ENCODE measurements around the gene GRB10. TPM values are rescaled to one million over a fixed set of nuclear protein-coding genes. Genes with fewer than 3 reads are reported as not detected.

GRB10 gene
- total and polyA plus RNA-seq, 2 donors (not counting 3 experiments of a cell fraction or from before 2014, with no cell fraction given), result 43.7 to 240 TPM

- peak overlapping the region; percentile 7 for H3K27ac ChIP-seq (ENCODE audit: insufficient read depth, low read depth, low read length)
- TF ChIP-seq MAX (IDR thresholded peaks at IDR 0.05; ENCODE audit: insufficient read depth, insufficient read length) (no peak), GATA2 (IDR thresholded peaks at IDR 0.05; ENCODE audit: insufficient read depth, insufficient read length, low read depth, low read length) (no peak), POLR2A (IDR thresholded peaks at IDR 0.05; ENCODE audit: low read depth, low read length) (no peak), JUN (IDR thresholded peaks at IDR 0.05; ENCODE audit: borderline replicate concordance, insufficient read depth, insufficient read length, low read depth) (no peak), POLR2AphosphoS5 (IDR thresholded peaks at IDR 0.05; ENCODE audit: insufficient read depth, low read depth, low read length) (no peak), MYC (IDR thresholded peaks at IDR 0.05; ENCODE audit: low read depth, low read length) (no peak), CTCF (IDR thresholded peaks at IDR 0.05; ENCODE audit: extremely low read depth in 1 of 2, insufficient read depth in 1 of 2, low read depth in 1 of 2, low read length in 2 of 2) (no peak), EZH2 (IDR thresholded peaks at IDR 0.05; ENCODE audit: borderline replicate concordance, low read depth, low read length, severe bottlenecking) (no peak), FOS (IDR thresholded peaks at IDR 0.05; ENCODE audit: borderline replicate concordance, insufficient read depth, low read length) (no peak)
- H3K4me2 ChIP-seq (ENCODE audit: insufficient read depth, low read length), result no peak overlapping the region
- peaks cover 0 to 8% of the 10 kb centered on the region in 2 experiments for H3K36me3 ChIP-seq (ENCODE audit: control insufficient read depth in 2 of 2, extremely low read depth in 1 of 2, insufficient read depth in 2 of 2, low read length in 2 of 2)
- H3K9ac ChIP-seq (replicated peaks; ENCODE audit: extremely low read depth, insufficient read depth, low read length), result no peak overlapping the region
- FAIRE-seq (no peak), DNase-seq (ENCODE audit: low read depth, low spot score) (no peak)
- dilution Hi-C loops (cut with MboI; ENCODE audit: extremely low pct_ligation_motif_present, low sequenced_read_pairs) (no loop called here), intact Hi-C loops (cut with micrococcal nuclease) (loop anchor here (5.0 kb wide), 2 partner anchors 97 to 222 kb away; no protein-coding TSS in a partner anchor)
- H3K9me1 ChIP-seq (replicated peaks; ENCODE audit: control insufficient read depth, extremely low read depth, insufficient read depth, low read length), result no peaks in the 10 kb centered on the region
- peaks cover 92% of the 10 kb centered on the region for H3K79me2 ChIP-seq (ENCODE audit: control insufficient read depth, insufficient read depth, low read length)
- no peaks in the 10 kb centered on the region for H4K20me1 ChIP-seq (replicated peaks; ENCODE audit: control insufficient read depth, extremely low read depth, insufficient read depth, low read length)
- no TSS peak for BruUV-seq (replicated peaks)
- peaks cover 50% of the 10 kb centered on the region for H3K4me1 ChIP-seq (ENCODE audit: control insufficient read depth, extremely low read depth, insufficient read depth, low read length)
- no peak overlapping the region for H2AFZ ChIP-seq (ENCODE audit: low read depth, low read length)
- ChIA-PET CTCF (interaction anchor here (1.7 to 2.4 kb wide), 3 partner anchors 11 to 411 kb away, joined by 6 to 11 read pairs (median 7); no protein-coding TSS in a partner anchor), POLR2A (no interaction called here)
- H3K4me3 ChIP-seq (replicated peaks in 1 of 3; ENCODE audit: insufficient read depth in 1 of 3, low read depth in 1 of 3, low read length in 3 of 3), result no peak overlapping the region
- no peaks in the 10 kb centered on the region for H3K27me3 ChIP-seq (ENCODE audit: control insufficient read depth in 2 of 2, insufficient read depth in 2 of 2, low read length in 2 of 2)
- no peaks in the 10 kb centered on the region for H3K9me3 ChIP-seq (replicated peaks; ENCODE audit: control insufficient read depth, insufficient read depth, low read length)
Observed at GRCh38 chr7:50729962-50730361, 52.7 kb downstream of the GRB10 start.

Measured in endothelial cell of umbilical vein (primary cell).